ENCODE results near the gene ABT1.
A peak's percentile ranks its signal among the peaks of the same experiment; 100 is the strongest.

ABT1 gene

GRCh38 chr6:26576929-26577719 is 19.6 kb upstream of the ABT1 start:
- peaks cover 3% of the 10 kb centered on the region for H3K27me3 ChIP-seq (ENCODE audit: low read depth, low read length)
- H3K36me3 ChIP-seq (ENCODE audit: control insufficient read depth in 1 of 2, insufficient read depth in 2 of 2, low read length in 2 of 2): no peaks in the 10 kb centered on the region
- peaks cover 10 to 11% of the 10 kb centered on the region in 2 donors for H3K9me3 ChIP-seq (ENCODE audit: control insufficient read depth in 1 of 2, low read length in 2 of 2)
- no peak overlapping the region for H3K27ac ChIP-seq (ENCODE audit: low read length)
- no peaks in the 10 kb centered on the region for H3K4me1 ChIP-seq (ENCODE audit: control insufficient read depth in 1 of 2, insufficient read depth in 2 of 2, low read length in 2 of 2)
- peak overlapping the region; percentile 23 to 45 for H3K4me3 ChIP-seq (ENCODE audit: low read depth in 1 of 2, low read length in 2 of 2)

GRCh38 chr6:26577720-26578072 is 19.1 kb upstream of the ABT1 start:
- Histone ChIP-seq H3K4me3 (ENCODE audit: low read depth in 1 of 2, low read length in 2 of 2) (peak overlapping the region; percentile 23 to 45), H3K36me3 (ENCODE audit: control insufficient read depth in 1 of 2, insufficient read depth in 2 of 2, low read length in 2 of 2) (no peaks in the 10 kb centered on the region), H3K9me3 (ENCODE audit: control insufficient read depth in 1 of 2, low read length in 2 of 2) (peaks cover 10 to 11% of the 10 kb centered on the region in 2 donors), H3K27ac (ENCODE audit: low read length) (no peak overlapping the region), H3K27me3 (ENCODE audit: low read depth, low read length) (peaks cover 3% of the 10 kb centered on the region), H3K4me1 (ENCODE audit: control insufficient read depth in 1 of 2, insufficient read depth in 2 of 2, low read length in 2 of 2) (no peaks in the 10 kb centered on the region)

- Histone ChIP-seq H3K4me3 (ENCODE audit: low read depth in 1 of 2, low read length in 2 of 2) (no peak overlapping the region), H3K4me1 (ENCODE audit: control insufficient read depth in 1 of 2, insufficient read depth in 2 of 2, low read length in 2 of 2) (no peaks in the 10 kb centered on the region), H3K36me3 (ENCODE audit: control insufficient read depth in 1 of 2, insufficient read depth in 2 of 2, low read length in 2 of 2) (no peaks in the 10 kb centered on the region), H3K27ac (ENCODE audit: low read length) (no peak overlapping the region), H3K27me3 (ENCODE audit: low read depth, low read length) (peaks cover 7% of the 10 kb centered on the region), H3K9me3 (ENCODE audit: control insufficient read depth in 1 of 2, low read length in 2 of 2) (peaks cover 10 to 11% of the 10 kb centered on the region in 2 donors)
Observed at GRCh38 chr6:26578279-26578678, 18.5 kb upstream of the ABT1 start.

DNA sequence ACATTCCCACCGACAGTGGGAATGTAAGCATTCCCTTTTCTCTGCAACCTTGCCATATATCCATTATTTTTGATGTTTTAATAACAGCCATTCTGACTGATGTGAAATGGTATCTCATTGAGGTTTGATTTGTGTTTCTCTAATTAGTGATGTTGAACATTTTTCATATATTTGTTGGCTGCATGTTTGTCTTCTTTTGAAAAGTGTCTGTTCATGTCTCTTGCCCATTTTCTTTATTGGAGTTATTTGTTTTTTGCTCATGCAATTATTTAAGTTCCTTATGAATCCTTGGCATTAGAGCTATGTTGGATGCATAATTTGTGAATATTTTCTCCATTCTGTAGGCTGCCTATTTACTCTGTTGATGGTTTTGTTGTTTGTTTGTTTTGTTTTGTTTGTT is 18.0 kb upstream of the ABT1 start:
- Histone ChIP-seq H3K4me1 (ENCODE audit: control insufficient read depth in 1 of 2, insufficient read depth in 2 of 2, low read length in 2 of 2) (no peaks in the 10 kb centered on the region), H3K9me3 (ENCODE audit: control insufficient read depth in 1 of 2, low read length in 2 of 2) (peaks cover 10 to 11% of the 10 kb centered on the region in 2 donors), H3K27ac (ENCODE audit: low read length) (no peak overlapping the region), H3K36me3 (ENCODE audit: control insufficient read depth in 1 of 2, insufficient read depth in 2 of 2, low read length in 2 of 2) (no peaks in the 10 kb centered on the region), H3K27me3 (ENCODE audit: low read depth, low read length) (peaks cover 8% of the 10 kb centered on the region), H3K4me3 (ENCODE audit: low read depth in 1 of 2, low read length in 2 of 2) (no peak overlapping the region)

GRCh38 chr6:26581164-26581915 is 15.4 kb upstream of the ABT1 start:
- no peaks in the 10 kb centered on the region for H3K36me3 ChIP-seq (ENCODE audit: control insufficient read depth in 1 of 2, insufficient read depth in 2 of 2, low read length in 2 of 2)
- peaks cover 12% of the 10 kb centered on the region for H3K27me3 ChIP-seq (ENCODE audit: low read depth, low read length)
- H3K27ac ChIP-seq (ENCODE audit: low read length): no peak overlapping the region
- H3K4me1 ChIP-seq (ENCODE audit: control insufficient read depth in 1 of 2, insufficient read depth in 2 of 2, low read length in 2 of 2): no peaks in the 10 kb centered on the region
- H3K9me3 ChIP-seq (ENCODE audit: control insufficient read depth in 1 of 2, low read length in 2 of 2): peaks cover 10 to 11% of the 10 kb centered on the region in 2 donors
- H3K4me3 ChIP-seq (ENCODE audit: low read depth in 1 of 2, low read length in 2 of 2): no peak overlapping the region

DNA sequence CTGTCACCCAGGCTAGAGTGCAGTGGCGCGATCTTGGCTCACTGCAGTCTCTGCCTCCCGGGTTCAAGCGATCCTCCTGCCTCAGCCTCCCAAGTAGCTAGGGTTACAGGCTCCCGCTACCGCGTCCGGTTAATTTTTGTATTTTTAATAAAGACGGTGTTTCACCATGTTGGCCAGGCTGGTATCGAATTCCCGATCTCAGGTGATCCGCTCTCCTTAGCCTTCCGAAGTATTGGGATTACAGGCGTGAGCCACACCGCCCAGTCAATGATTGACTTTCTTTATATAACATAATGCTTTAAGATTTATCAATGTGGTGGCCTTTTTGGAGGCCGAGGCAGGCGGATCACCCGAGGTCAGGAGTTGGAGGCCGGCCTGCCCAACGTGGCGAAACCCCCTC is 7.8 kb upstream of the ABT1 start:
- Histone ChIP-seq H3K27me3 (ENCODE audit: low read depth, low read length) (peaks cover 22% of the 10 kb centered on the region), H3K4me3 (ENCODE audit: low read depth in 1 of 2, low read length in 2 of 2) (no peak overlapping the region), H3K4me1 (ENCODE audit: control insufficient read depth in 1 of 2, insufficient read depth in 2 of 2, low read length in 2 of 2) (no peaks in the 10 kb centered on the region)

DNA sequence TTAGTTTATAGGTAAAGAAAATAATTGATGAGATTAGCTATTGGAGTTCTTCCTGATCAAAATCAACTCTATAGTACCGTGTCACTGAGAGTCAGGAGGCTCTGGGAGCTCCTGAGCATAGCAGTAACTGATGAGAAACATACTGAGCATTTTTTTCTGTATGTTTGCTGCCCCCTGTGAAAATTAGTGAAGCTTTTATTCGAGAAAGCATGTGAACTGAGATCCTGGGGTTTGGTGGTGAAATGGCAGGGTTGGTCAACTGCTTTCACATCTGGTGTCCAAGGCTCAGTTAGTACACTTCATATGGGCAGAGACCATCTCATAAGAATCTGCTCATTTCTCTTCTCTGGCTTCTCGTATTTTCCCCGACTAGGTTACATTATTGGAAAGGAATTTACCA is 4.1 kb upstream of the ABT1 start:
- Histone ChIP-seq H3K4me1 (ENCODE audit: control insufficient read depth in 1 of 2, insufficient read depth in 2 of 2, low read length in 2 of 2) (peaks cover 0 to 5% of the 10 kb centered on the region in 2 donors), H3K27ac (ENCODE audit: low read length) (no peak overlapping the region), H3K4me3 (ENCODE audit: low read depth in 1 of 2, low read length in 2 of 2) (no peak overlapping the region), H3K36me3 (ENCODE audit: control insufficient read depth in 1 of 2, insufficient read depth in 2 of 2, low read length in 2 of 2) (no peaks in the 10 kb centered on the region), H3K9me3 (ENCODE audit: control insufficient read depth in 1 of 2, low read length in 2 of 2) (no peaks in the 10 kb centered on the region), H3K27me3 (ENCODE audit: low read depth, low read length) (peaks cover 27% of the 10 kb centered on the region)

More for the DNA sequence above, 7.8 kb upstream of the ABT1 start:
- no peaks in the 10 kb centered on the region for H3K9me3 ChIP-seq (ENCODE audit: control insufficient read depth in 1 of 2, low read length in 2 of 2)
- no peak overlapping the region for H3K27ac ChIP-seq (ENCODE audit: low read length)
- no peaks in the 10 kb centered on the region for H3K36me3 ChIP-seq (ENCODE audit: control insufficient read depth in 1 of 2, insufficient read depth in 2 of 2, low read length in 2 of 2)

- Histone ChIP-seq H3K4me1 (ENCODE audit: control insufficient read depth in 1 of 2, insufficient read depth in 2 of 2, low read length in 2 of 2) (peaks cover 0 to 12% of the 10 kb centered on the region in 2 donors), H3K27me3 (ENCODE audit: low read depth, low read length) (peaks cover 27% of the 10 kb centered on the region), H3K9me3 (ENCODE audit: control insufficient read depth in 1 of 2, low read length in 2 of 2) (no peaks in the 10 kb centered on the region), H3K27ac (ENCODE audit: low read length) (no peak overlapping the region), H3K4me3 (ENCODE audit: low read depth in 1 of 2, low read length in 2 of 2) (no peak overlapping the region), H3K36me3 (ENCODE audit: control insufficient read depth in 1 of 2, insufficient read depth in 2 of 2, low read length in 2 of 2) (peaks cover 7% of the 10 kb centered on the region in 2 donors)
Observed at GRCh38 chr6:26593278-26594130, 3.2 kb upstream of the ABT1 start.

DNA sequence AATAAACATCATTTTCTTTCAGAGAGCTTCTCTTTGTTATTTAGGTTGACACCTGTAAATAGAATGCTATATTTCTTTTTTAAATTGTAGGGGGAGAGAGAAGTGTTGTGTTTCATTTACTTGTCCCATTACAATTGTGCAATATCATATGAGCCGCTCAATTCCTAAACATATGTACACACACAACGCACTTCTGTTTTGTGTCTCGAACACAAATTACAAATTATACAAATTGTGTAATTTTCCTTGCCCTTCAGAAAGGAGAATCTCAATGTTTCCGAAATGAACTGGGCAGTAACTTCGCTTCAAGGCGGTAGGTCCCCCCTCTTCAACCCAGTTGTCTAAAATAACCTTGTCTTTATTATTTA is 2.6 kb upstream of the ABT1 start:
- H3K9me3 ChIP-seq (ENCODE audit: control insufficient read depth in 1 of 2, low read length in 2 of 2): no peaks in the 10 kb centered on the region
- H3K27me3 ChIP-seq (ENCODE audit: low read depth, low read length): peaks cover 27% of the 10 kb centered on the region
- no peak overlapping the region for H3K27ac ChIP-seq (ENCODE audit: low read length)
- H3K36me3 ChIP-seq (ENCODE audit: control insufficient read depth in 1 of 2, insufficient read depth in 2 of 2, low read length in 2 of 2): peaks cover 10 to 12% of the 10 kb centered on the region in 2 donors
- H3K4me3 ChIP-seq (ENCODE audit: low read depth in 1 of 2, low read length in 2 of 2): no peak overlapping the region
- H3K4me1 ChIP-seq (ENCODE audit: control insufficient read depth in 1 of 2, insufficient read depth in 2 of 2, low read length in 2 of 2): peaks cover 0 to 12% of the 10 kb centered on the region in 2 donors

DNA sequence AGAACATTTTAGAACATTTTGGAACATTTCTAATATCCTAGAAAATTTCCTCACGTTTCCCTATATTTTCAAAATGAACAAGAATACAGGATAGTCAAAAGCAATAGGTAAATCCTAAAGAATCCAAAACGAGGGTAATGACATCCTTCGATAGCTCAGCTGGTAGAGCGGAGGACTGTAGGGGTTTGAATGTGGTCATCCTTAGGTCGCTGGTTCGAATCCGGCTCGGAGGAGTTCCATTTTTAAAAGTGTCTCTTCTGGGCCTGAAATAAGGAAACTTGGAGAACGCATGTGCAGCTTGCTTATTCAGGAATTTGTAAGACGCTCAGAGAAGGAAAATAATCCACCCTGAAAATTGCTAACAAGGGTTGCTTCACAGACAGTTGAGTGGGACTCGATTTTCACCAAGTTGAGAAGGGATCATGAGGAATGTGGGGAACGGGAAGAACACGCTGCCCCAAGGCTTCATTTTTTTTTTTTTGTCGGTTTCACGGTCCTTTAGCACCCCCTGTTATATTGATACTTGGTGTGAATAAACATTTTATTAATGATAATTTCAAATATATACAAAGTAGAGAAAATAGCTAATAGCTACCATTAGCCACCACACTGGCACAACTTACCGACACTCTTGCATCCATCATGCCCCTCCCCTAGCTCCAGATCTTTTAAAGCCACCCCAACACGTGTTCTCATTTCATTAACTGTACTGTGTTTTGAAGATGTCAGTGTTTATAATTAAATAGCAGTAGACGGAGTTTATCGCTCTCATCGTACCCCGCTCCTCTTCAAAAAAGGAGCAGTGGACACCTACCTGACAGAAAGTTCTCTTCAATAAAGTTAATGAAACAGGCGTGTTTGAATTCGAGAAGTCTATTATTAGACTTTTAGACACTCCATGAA is 1.8 kb upstream of the ABT1 start:
- Histone ChIP-seq H3K27ac (ENCODE audit: low read length) (no peak overlapping the region), H3K4me3 (ENCODE audit: low read depth in 1 of 2, low read length in 2 of 2) (peak overlapping the region; percentile 92 to 96), H3K36me3 (ENCODE audit: control insufficient read depth in 1 of 2, insufficient read depth in 2 of 2, low read length in 2 of 2) (peaks cover 18 to 21% of the 10 kb centered on the region in 2 donors), H3K27me3 (ENCODE audit: low read depth, low read length) (peaks cover 27% of the 10 kb centered on the region), H3K9me3 (ENCODE audit: control insufficient read depth in 1 of 2, low read length in 2 of 2) (no peaks in the 10 kb centered on the region), H3K4me1 (ENCODE audit: control insufficient read depth in 1 of 2, insufficient read depth in 2 of 2, low read length in 2 of 2) (peaks cover 0 to 12% of the 10 kb centered on the region in 2 donors)

Data from muscle layer of duodenum (tissue), 2 donors.